G401 (cell line): ENCODE measurements around the gene BCAR3. TPM values are rescaled to one million over a fixed set of nuclear protein-coding genes. Genes with fewer than 3 reads are reported as not detected.
A peak's percentile ranks its signal among the peaks of the same experiment; 100 is the strongest.
"Not testable (repeated sequence)": the region's sequence is repeated elsewhere in the genome, so short reads cannot be mapped to it uniquely, and the experiment has no call there.

ENCODE experiments used
- DNase-seq: peaks from one replicate; pipeline ENCODE4 v3.0.0-alpha.2; 2015; ENCODE audit warnings: low spot score
- in situ Hi-C: cut with HindIII; loops from 2 replicates; pipeline ENCODE4 v1.10.0; 2016; ENCODE audit warnings: low sequenced_read_pairs, mixed read lengths
- total RNA-seq: library from RNA; depleted of rRNA; stranded (reverse); fragments of >200 nt; shearing (Covaris generic); gene quantifications from 2 replicates; pipeline ENCODE4 v1.2.3, GENCODE V29; 2014

BCAR3 gene
- total RNA-seq, 1 experiment from 2014 or later: 3.3 TPM

DNA sequence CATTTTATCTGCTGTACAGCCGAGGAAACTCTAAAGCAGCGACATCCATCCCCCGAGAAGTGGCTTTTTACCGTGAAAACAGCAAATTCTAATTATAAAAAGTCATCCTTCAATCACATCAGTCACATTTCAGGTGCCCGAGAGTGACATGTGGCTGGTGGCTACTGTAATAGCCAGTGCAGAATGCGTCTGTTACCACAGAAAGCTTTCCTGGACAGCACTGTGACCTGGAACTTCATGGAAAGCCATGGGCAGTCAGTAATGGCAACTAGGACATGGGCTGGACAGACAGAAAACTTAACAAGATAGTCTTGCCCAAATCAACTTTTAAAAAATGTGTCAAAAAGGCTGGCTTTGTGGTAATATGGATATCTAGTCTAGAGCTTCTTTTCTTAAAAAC lies 106.6 kb downstream of the BCAR3 start:
- in situ Hi-C loops: no loop called here
- DNase-seq: no peak

DNA sequence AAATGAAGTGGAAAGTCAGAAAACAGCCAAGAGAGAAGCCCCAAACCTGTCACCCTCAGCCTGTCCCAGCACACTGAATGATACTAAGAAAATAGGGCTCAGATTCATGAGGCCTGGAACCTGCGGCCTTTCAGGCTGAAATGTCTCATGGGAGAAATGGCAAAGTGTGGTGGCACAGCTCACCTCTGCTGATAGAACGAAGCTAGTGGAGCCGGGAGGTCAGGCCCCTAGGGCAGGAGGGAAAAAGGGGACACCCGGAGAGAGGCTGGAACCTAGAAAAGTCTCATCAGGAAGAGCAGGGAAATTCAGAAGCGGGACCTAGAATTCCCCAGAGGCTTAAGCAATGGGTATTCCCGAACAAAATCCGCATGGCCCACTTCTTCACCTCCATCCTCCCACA lies 107.1 kb downstream of the BCAR3 start:
- in situ Hi-C loops: no loop called here
- DNase-seq: no peak

DNA sequence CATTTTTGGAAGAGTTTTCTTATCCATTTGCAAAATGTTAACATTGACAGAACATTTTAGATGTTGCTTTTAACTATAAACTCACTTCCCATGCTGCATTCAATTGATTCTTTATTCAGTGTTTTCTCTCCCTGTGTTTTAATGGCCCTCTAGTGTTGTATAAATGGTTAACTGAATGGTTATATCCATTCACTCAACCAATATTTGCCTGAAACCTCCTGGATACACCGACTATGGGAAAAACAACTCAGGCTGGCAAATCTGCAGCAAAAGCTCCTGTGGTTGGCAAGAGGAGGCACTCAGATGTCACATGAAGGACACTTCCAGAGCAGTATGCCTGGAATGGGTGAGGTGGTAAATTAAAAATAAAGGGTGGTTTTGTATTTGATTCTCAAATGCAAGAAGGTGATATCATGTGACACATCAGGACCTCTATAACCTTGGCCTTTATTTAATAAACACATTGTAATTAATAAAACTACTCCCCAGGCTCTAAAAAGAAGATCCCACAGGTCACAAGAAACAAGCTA lies 107.6 kb downstream of the BCAR3 start:
- in situ Hi-C loops: no loop called here
- DNase-seq: no peak

DNA sequence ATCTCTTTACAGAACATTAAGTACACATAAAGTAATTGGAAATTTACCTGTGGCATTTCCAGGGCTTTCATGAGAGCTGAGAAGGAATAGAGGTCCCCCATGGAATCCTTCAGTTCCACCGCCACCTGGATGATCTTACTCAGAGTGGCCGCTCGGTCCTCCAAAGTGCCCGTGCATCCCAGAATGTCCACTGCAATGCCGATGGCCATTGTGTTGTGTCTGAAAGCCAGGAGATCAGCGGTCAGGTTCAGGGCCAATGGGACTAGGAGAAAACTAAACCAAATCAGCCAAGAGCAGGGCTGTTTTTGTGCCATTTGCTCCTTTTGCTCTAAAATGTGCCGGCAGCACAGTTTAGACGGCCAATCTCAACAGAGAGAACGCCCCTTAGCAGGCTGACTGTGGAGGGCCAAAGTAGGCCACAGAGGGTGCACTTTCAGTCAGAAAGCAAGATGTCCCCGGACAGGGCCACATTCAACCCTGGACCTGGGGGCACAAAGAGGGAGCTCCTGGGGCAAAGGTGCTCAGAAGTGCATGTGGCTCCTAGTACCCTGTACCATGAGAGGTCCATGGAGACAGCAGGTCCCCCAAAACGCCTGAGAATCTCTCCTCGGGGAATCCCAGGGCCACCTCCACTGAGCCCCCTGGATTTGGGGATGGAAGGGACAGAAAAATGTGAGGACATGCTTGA lies 109.9 kb downstream of the BCAR3 start:
- no peak for DNase-seq
- in situ Hi-C loops: no loop called here

DNA sequence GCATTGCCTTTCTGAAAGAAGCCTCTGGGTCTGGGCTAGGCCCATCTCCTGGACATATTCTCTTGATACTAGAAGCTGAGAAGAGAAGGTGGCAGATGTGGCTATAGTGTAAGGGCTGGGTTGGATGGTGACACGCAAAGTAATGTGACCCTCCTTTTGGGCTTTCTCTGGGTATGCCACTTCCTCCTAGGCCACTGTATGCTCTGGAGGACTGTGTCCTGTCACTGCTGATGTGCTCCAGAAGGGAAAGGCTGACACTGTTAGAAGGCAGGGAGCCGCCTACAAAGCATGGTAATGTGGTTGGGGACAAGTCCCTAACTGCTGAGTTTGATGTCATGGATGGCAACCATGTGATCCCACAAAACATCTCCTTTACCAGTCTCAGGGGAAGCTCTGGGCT lies 112.1 kb downstream of the BCAR3 start:
- DNase-seq: no peak
- in situ Hi-C loops: no loop called here

DNA sequence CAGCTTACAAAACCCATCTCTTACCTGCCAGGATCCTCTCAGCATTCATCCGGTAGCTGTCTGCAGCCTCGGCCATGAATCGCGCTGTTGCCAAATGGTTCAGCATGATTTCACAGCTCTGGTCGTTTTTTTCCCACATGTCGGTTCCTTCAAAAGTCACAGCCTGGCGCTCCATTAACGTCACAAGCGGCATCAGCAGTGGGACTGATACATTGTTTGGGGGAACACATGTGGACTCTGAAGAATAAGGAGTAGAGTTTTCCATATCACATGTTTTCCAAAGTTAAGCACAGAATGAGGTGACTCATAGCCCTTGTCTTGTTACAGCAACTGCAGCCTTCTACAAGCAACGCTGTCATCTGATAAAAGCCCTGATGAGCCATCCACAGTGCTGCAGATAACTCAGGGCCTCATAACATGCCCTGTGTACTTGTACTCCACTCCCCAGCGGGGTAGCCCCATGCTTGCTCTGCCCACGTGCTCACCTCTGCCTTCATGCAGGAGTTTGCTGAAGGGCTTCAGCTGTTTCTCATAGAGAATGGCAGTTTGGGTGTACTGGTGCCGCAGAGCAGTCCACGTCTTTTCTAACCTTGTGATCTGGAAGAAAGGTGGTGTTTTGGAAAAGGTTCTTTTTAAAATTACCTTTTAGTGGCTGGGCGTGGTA lies 114.2 kb downstream of the BCAR3 start:
- in situ Hi-C loops: no loop called here
- DNase-seq: no peak

DNA sequence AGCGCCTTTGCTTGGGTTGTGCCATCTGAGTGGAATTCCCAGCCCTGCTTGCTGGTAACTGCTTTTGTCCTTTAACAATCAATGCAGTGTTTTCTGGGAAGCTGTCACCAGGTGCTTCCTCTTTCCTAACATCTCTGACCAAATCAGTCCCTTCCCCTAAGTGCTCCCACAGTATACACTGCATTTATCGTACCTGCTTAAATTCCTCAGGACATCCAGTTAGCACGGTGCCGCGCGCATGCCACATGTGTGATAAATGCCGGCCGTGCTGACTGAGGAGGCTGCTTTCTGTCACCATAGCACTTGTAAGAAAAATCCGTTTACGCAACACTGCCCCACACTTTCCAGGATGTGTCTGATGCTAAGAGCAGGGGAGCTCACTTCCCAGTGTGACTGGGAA lies 115.4 kb downstream of the BCAR3 start:
- in situ Hi-C loops: no loop called here
- DNase-seq: no peak

DNA sequence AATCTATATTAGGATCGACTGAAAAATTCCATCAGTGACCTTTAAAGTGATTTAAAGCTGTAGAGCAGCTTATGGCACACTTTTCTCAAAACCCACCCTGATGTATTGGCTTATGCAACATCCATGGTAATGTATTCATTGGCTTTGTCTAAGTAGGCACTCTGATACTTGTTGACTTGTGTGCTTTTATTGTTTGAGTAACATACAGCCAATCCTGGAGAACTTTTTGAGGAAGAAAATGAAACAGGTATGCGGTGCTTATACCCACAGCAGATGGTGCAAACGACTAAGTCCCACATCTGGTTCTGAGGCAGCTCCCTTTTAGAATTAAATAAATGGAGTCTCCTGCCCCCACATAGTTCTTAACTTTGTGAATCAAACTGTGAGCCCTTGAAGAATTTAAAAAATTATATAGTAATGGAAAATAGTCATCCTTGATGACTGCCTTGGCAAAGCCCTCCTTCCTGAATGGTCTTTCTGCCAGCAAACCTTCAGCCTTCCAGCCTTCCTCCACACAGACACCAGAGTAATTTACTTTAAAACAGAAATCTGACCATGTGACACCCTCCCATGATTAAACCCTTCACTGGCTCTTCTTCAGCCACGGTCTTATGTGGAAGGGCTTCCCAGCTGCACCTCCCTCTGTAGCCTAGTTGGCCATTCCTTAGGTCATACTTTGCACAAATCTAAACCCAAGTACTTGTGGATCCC lies 116.0 kb downstream of the BCAR3 start:
- in situ Hi-C loops: no loop called here

DNA sequence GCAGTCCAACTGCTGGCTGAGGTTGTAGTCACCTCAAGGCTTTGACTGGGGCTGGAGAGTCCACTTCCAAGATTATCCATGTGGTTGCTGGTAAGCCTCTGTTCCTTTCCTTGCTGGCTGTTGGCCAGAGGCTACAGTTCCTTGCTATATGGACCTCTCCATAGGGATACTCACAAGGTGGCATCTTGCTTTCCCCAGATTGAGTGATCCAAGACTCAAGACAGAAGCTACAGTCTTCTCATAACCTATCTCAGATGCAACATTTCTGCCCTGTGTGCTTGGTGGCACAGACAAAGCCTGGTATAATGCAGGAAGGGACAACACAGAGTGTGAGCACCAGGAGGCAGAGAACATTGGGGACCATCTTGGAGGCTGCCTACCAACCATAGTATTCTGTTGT lies 121.9 kb downstream of the BCAR3 start:
- no peak for DNase-seq
- in situ Hi-C loops: no loop called here

More for the DNA sequence above, 116.0 kb downstream of the BCAR3 start:
- DNase-seq: no peak

DNA sequence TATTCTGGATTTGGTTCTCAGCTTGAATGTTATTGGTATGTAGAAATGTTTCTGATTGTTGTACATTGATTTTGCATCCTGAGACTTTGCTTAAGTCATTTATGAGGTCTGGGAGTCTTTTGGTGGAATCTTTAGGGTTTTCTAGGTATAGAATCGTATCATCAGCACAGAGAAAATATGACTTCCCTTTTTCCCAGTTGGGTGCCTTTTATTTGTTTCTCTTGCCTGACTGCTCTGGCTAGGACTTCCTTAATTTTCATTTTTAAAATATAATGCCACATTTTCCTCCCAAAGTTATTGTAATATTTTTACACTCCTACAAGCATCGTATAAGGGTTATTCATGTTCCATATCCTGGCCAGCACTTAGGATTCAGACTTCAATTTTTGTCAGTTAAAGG lies 122.6 kb downstream of the BCAR3 start:
- no peak for DNase-seq
- in situ Hi-C loops: no loop called here

DNA sequence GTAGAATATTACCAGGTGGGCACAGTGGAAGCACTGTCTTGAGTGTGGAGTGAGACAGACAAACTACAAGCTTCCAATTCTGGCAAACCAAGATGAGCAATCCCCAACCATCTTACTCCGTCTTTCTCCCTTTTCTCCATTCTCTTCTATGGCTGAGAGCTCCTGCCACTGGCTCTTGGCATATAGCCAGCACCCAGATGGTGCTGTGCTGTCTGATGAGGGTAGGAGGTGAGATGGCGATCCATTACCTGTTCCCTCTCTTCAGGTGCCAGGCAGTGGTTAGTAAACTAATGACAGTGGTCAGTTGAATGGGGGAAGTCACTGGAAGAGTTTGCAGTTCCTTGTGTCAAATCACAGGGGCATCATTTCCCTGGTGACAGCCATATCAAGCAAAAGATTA lies 125.3 kb downstream of the BCAR3 start:
- DNase-seq: peak; percentile 68
- in situ Hi-C loops: no loop called here

DNA sequence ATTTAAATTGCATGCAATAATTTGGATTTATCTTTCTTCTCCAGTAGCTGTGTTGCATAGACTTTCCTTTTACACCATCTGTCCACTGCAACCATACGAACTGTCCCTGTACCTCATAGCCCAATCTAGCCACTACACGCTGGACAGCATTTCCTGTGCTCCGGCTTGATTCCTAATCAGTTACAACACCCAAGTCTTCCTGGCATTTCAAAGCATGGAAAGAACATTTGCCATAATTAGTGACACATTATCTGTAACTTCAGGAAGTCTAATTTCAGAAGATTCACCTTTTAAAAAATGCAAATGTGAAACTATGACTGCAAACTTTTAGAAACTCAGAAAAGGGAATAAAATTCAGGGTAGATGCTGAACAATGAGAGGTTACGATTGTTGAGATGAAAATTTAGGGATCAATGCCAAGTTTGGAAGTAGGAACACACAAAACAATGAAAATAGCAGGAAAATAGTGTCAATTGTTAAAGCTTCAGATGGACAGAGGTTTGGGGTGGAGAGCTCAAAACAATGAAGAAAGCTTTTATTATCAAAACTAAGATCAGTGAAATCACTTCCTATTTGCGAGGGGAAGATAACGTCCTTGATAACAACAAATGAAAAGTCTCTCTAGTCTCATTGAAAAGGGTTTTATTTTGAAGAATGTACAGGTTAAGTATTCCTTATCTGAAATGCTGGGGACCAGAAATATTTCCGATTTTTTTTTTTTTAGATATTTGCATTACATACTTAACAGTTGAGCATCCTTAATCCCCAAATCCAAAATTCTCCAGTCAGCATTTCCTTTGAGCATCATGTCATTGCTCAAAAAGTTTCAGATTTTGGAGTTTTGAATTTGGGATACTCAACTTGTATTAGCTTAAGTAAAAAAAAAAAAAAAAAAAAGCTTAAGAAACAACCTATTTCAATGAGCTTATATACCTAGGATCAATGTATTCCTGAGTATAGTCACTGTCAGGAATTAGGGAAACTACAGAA lies 126.5 kb downstream of the BCAR3 start:
- in situ Hi-C loops: no loop called here
- DNase-seq: no peak

DNA sequence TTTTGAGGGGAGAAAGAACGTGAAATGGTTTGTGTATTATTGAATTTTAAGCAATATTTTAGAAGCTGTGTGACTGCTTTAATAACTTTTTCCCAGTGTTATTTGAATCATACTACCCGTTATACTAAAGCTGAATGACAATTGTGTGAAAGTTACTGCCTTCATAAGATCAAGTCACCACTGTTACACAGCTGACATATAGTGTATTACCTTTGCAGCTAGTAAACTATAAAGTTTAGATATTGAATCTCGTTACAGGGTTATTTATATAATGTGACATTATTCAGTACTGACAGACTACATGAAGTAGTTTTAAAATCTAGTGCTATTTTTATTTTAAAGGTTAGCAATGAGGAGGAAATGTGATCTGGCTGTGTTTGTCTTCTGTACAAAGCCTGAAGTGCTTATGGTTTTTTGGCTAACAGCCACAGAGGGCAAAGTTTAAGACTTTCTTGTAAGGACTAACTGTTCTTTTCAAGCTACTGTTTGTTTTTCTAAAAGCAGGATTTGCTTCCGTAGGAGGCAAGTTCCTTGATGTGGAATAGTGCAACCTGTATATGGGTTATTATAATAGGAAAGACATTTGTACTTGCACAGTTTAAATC lies 127.6 kb downstream of the BCAR3 start:
- in situ Hi-C loops, DNase-seq: not testable (repeated sequence)

DNA sequence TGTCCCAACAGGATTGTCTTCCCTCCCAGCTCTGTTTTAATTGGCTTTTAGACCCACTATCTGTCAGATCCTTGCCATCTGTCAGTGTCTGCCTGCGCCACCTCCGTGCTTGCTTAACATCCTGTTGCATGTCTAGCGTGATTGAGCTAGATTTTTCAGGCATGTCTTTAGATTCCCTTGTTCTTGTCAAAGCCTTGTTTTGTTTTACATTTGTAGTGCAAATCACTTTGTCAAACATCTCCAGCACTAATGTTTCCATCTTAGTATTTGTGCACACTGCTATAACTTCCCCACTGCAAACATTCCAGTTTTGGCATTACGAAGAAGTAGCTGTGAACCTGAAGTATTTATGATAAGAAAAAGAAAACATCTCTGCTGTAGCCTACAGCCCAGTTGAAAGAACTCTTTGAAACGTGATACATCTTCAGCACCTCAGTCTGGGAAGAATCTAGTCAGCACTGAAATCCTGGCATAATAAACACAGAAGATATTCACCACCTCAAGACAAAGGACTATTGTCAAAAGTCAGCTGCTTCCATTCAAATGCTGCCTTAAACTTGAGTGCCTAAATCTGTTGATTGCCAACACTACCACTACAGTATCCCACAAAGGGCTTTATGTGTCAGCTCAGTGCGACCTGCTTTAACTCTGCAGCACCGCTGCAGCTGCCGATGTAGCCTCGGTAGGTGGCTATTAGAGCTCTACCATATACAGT lies 128.7 kb downstream of the BCAR3 start:
- DNase-seq: no peak
- in situ Hi-C loops: no loop called here

DNA sequence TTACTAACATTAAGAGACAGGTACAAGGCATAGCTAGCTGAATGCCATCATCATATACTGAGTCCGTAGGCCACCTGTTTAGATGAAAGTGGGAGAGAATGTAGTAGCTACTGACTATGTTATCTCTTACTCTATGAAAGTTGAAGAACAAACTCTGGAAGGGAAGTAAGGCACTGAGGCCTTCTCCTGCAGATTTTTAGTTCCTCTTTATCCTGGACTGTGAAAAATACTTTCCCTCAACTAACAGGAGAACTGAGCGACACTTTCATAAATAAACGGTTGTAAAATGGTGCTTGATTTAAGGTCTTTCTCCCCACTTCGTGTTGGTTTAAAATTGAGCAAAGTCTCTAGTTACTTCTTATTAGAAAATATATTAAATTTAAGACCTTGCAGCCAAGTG lies 131.8 kb downstream of the BCAR3 start:
- in situ Hi-C loops: no loop called here
- no peak for DNase-seq

DNA sequence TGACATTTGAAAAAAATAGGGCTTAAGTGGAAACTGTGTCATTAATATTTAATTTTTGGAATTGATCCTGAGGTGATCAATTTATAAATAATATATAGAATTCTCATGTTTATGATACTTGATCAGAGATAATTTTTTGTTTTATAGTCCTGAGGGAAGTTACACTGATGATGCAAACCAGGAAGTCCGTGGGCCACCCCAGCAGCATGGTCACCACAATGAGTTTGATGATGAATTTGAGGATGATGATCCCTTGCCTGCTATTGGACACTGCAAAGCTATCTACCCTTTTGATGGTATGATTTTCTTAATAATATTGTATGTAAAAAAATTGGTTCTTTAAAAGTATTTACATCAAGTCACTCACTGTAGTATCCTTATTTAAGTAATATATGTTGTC lies 132.5 kb downstream of the BCAR3 start:
- no peak for DNase-seq
- in situ Hi-C loops: no loop called here

DNA sequence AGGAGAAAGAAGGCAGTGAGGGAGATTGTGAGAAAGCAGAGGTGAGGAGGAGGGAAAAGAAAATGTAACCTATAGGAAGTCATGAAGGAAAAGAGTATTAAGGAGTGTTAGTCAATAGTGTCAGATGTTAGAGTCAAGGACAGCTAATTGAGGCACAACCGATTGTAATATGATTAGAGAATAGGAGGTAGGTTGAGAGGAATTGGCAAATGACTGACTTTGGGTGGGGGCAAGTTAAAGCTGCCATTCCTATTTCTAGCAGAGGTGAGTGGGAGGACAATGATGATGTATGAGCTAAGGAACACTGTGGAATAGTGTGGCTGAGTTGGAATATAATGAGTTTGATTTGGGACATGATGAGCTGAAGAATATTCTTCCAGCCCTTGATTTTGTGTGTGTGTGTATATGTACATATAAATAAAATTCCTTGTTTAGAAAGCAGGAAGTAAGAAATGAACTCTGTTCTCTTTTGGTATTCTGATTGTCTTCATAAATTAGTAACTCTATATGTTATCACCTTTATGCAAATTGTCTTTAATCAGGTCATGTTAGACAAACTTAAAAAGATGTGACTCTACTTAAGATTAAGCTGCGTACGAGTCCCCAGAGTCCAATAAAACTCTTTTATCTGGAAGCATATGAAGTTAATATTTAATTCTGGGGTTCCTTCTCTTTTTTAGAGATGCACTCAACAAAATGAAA lies 135.3 kb downstream of the BCAR3 start:
- no peak for DNase-seq
- in situ Hi-C loops: no loop called here

DNA sequence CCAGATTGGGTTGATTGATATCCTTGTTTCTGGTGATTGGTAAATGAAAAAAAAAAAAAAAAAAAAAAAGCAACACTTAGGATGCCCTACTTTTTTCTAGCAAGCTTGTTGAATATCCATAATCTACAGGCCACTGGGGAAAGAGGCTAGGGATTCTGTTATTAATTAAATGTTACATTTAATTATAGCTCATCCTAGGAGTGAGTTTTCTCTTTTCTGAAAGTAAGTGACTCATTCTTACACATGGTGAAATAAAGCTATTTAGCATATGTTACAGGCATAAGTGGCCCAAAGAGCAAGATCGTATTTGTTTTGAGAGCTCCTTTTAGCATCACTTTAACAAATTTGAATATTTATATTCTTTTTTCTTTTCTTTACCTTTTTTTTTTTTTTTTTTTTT lies 139.2 kb downstream of the BCAR3 start:
- in situ Hi-C loops: no loop called here
- no peak for DNase-seq
